HepG2 (cell line): ENCODE measurements around the gene CEP20. TPM values are rescaled to one million over a fixed set of nuclear protein-coding genes. Genes with fewer than 3 reads are reported as not detected.
A peak's percentile ranks its signal among the peaks of the same experiment; 100 is the strongest.

Experiments used
- ATAC-seq: fragments of 200-7000 bp; cut with Tn5 transposase; 3 replicates; pipeline ENCODE4 v1.9.1; 2020; ENCODE audit warnings: mild to moderate bottlenecking, moderate library complexity
- BruUV-seq: library from RNA; stranded (reverse); fragments of 400-500 nt; replicated peaks from 2 replicates; lab custom pipeline; 2021; lab: Mats Ljungman, UMichigan
- CTCF ChIA-PET: fragments of 300-600 bp; formaldehyde crosslinking; extraction: SDS; loops from one replicate; lab custom pipeline; 2021; ENCODE audit warnings: low total read pairs, inconsistent platforms, low intra/inter-chr PET ratio; lab: Yijun Ruan, JAX
- POLR2A ChIA-PET: fragments of 350-600 bp; sonication (Branson Sonifier 250); formaldehyde crosslinking; loops from one replicate; lab custom pipeline; 2020; ENCODE audit warnings: antibody characterized with exemption, inconsistent platforms; lab: Yijun Ruan, JAX
- DNase-seq: peaks from one replicate; pipeline ENCODE4 v3.0.0-alpha.2; 2015; ENCODE audit warnings: low spot score
- FAIRE-seq: peaks from 3 replicates; lab custom pipeline; 2011; peaks lifted over from hg19 to GRCh38; lab: Jason Lieb, UNC
- H2AFZ ChIP-seq: one replicate; pipeline ENCODE4 v1.6.1; 2011; ENCODE audit warnings: low read length, inconsistent platforms
- H3K27ac ChIP-seq: fragments of 300-600 bp; 3 replicates; pipeline ENCODE4 v1.8.0; 2011; ENCODE audit warnings: mixed run types, mild to moderate bottlenecking, mixed read lengths, low read length, inconsistent platforms; ENCODE audit not compliant: insufficient read depth; ENCODE audit errors: extremely low read length
- H3K27me3 ChIP-seq, 2 experiments: fragments of 200-600 bp in 1 of 2; 2 replicates in 1 of 2; 3 replicates in 1 of 2; pipeline versions ENCODE4 v1.6.0 to v1.8.0; 2011; ENCODE audit warnings: low read length in 2 of 2, mild to moderate bottlenecking in 2 of 2, moderate library complexity in 2 of 2, inconsistent platforms in 1 of 2; ENCODE audit not compliant: insufficient read depth in 2 of 2, control insufficient read depth in 1 of 2
- H3K36me3 ChIP-seq, 2 experiments: fragments of 200-600 bp in 1 of 2; replicated peaks in 1 of 2; 2 replicates in 1 of 2; 3 replicates in 1 of 2; pipeline versions ENCODE4 v1.5.1 to v1.8.0; 2011; ENCODE audit warnings: low read length in 2 of 2, inconsistent platforms in 1 of 2; ENCODE audit not compliant: insufficient read depth in 2 of 2, control insufficient read depth in 1 of 2
- H3K4me1 ChIP-seq: 2 replicates; pipeline ENCODE4 v1.5.1; 2012; ENCODE audit warnings: low read length, inconsistent platforms; ENCODE audit not compliant: insufficient read depth
- H3K4me2 ChIP-seq: 2 replicates; pipeline ENCODE4 v1.6.0; 2011; ENCODE audit warnings: low read depth, low read length, inconsistent platforms
- H3K4me3 ChIP-seq, 3 experiments: fragments of 200-600 bp in 1 of 3; sonication (generic), shearing (Covaris generic) in 1 of 3; replicated peaks in 1 of 3; 2 replicates each; pipeline ENCODE4 v1.5.1; 2011 to 2016; ENCODE audit warnings: low read length in 3 of 3, inconsistent platforms in 2 of 3, low read depth in 2 of 3, mild to moderate bottlenecking in 2 of 3, control low read depth in 1 of 3, mixed read lengths in 1 of 3; ENCODE audit not compliant: insufficient read depth in 1 of 3
- H3K79me2 ChIP-seq: one replicate; pipeline ENCODE4 v1.6.1; 2011; ENCODE audit warnings: low read length, inconsistent platforms; ENCODE audit not compliant: insufficient read depth
- H3K9ac ChIP-seq: 2 replicates; pipeline ENCODE4 v1.6.0; 2011; ENCODE audit warnings: mild to moderate bottlenecking, low read depth, low read length, inconsistent platforms; ENCODE audit not compliant: insufficient read depth
- H3K9me3 ChIP-seq: 2 replicates; pipeline ENCODE4 v1.5.1; 2012; ENCODE audit warnings: mild to moderate bottlenecking, low read length
- H4K20me1 ChIP-seq: 2 replicates; pipeline ENCODE4 v1.6.0; 2011; ENCODE audit warnings: inconsistent platforms, mild to moderate bottlenecking, low read length, moderate library complexity; ENCODE audit not compliant: insufficient read depth
- ATAD3A ChIP-seq: sonication (generic); formaldehyde crosslinking; IDR thresholded peaks from 2 replicates; pipeline ENCODE4 v1.4.0; 2020; ENCODE audit warnings: missing genetic modification reagents
- EED ChIP-seq: sonication (generic); formaldehyde crosslinking; IDR thresholded peaks from 2 replicates; pipeline ENCODE4 v1.5.0; 2020; ENCODE audit warnings: mild to moderate bottlenecking, missing genetic modification reagents
- KLF12 ChIP-seq: sonication (generic); formaldehyde crosslinking; IDR thresholded peaks from 2 replicates; pipeline ENCODE4 v1.4.0; 2020; ENCODE audit warnings: missing genetic modification reagents, borderline replicate concordance
- LCORL ChIP-seq, 2 experiments: fragments of 450-650 bp in 1 of 2; sonication (generic) in 1 of 2; formaldehyde crosslinking in 1 of 2; IDR thresholded peaks; 2 replicates each; pipeline versions ENCODE4 v1.5.0 to v1.6.1; 2017 to 2020; ENCODE audit warnings: antibody characterized with exemption in 1 of 2, missing genetic modification reagents in 1 of 2
- PHF21A ChIP-seq: sonication (generic); formaldehyde crosslinking; IDR thresholded peaks from 2 replicates; pipeline ENCODE4 v1.5.0; 2020; ENCODE audit warnings: mild to moderate bottlenecking, missing genetic modification reagents
- TARDBP ChIP-seq: sonication (generic); formaldehyde crosslinking; IDR thresholded peaks from 2 replicates; pipeline ENCODE4 v1.8.0; 2022; ENCODE audit warnings: mild to moderate bottlenecking, missing genetic modification reagents
- WGBS: methylation state at CpG from one replicate; pipeline ENCODE4 v1.1.6; 2017; ENCODE audit warnings: low lambda C conversion rate; 5-methylcytosine and 5-hydroxymethylcytosine counted together
- in situ Hi-C: cut with HindIII; loops from 2 replicates; pipeline ENCODE4 v1.10.0; 2017; ENCODE audit warnings: low pct_unique_long_range_greater_than_20kb; ENCODE audit not compliant: extremely low pct_ligation_motif_present
- intact Hi-C: fragments of 100-400 bp; cut with micrococcal nuclease; formaldehyde crosslinking; loops from one replicate; pipeline ENCODE4 v1.10.0; 2022; ENCODE audit not compliant: unreplicated experiment
- polyA plus RNA-seq, 8 experiments: library from polyadenylated mRNA; depleted of rRNA in 3 of 8; stranded (reverse) in 7 of 8; unstranded in 1 of 8; fragments of >200 nt; fragmentation: Illumina TruSeq in 4 of 8; extraction: Trizol in 4 of 8; gene quantifications; 2 replicates each; pipeline versions ENCODE4 v1.2.1 to v1.2.3, GENCODE V29; 2011 to 2016; ENCODE audit warnings: low read depth in 4 of 8, missing spikeins in 1 of 8, mixed read lengths in 1 of 8; ENCODE audit not compliant: insufficient read depth in 1 of 8
- total RNA-seq, 5 experiments: library from RNA; depleted of rRNA; stranded (reverse); fragments of >200 nt; fragmentation: Illumina TruSeq; extraction: Trizol; gene quantifications; 2 replicates each; pipeline ENCODE4 v1.2.3, GENCODE V29; 2016; ENCODE audit warnings: low read depth in 1 of 5
- TF ChIP-seq, protein P1 (sequence below): sonication (generic); formaldehyde crosslinking; IDR thresholded peaks from 2 replicates; pipeline ENCODE4 v1.8.0; 2022; ENCODE audit warnings: low read depth, missing genetic modification reagents
- TF ChIP-seq, protein P2 (sequence below): sonication (generic); formaldehyde crosslinking; IDR thresholded peaks from 2 replicates; pipeline ENCODE4 v1.5.0; 2020; ENCODE audit warnings: mild to moderate bottlenecking, missing genetic modification reagents
- TF ChIP-seq, protein P3 (sequence below): sonication (generic); formaldehyde crosslinking; IDR thresholded peaks from 2 replicates; pipeline ENCODE4 v1.4.0; 2020; ENCODE audit warnings: mild to moderate bottlenecking, missing genetic modification reagents

Gene CEP20
- total and polyA plus RNA-seq, 2 of the 13 experiments (the other 11 are each of a cell fraction or from before 2014, with no cell fraction given), result 53.0 to 54.1 TPM

DNA sequence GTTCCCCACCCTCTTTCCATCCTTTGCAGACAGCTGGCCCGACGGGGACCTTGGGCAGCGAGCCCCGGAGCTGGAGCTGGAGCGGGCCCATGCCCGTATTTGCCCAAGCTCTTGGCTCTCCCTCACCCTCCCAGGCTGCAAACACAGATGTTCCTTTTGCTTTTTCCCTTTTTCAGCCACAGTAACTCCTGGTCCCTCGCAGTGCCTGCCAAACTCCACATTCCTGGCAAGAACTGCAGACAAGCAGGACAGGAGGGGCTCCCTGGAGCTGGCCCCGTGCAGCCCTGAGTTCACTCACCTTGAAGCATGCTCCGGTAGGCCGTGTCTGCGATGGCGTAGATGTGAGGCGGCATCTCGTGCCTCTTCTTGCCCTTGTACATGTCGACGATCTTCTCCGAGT, 65.4 kb downstream of the CEP20 start (continued):
- TF ChIP-seq, protein P1, sequence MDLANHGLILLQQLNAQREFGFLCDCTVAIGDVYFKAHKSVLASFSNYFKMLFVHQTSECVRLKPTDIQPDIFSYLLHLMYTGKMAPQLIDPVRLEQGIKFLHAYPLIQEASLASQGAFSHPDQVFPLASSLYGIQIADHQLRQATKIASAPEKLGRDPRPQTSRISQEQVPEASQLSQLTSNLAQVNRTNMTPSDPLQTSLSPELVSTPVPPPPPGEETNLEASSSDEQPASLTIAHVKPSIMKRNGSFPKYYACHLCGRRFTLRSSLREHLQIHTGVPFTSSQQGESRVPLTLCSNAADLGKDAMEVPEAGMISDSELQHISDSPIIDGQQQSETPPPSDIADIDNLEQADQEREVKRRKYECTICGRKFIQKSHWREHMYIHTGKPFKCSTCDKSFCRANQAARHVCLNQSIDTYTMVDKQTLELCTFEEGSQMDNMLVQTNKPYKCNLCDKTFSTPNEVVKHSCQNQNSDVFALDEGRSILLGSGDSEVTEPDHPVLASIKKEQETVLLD (CRISPR knock-in tag), result no peak
- no peak for TF ChIP-seq TARDBP
- TF ChIP-seq, protein P2, sequence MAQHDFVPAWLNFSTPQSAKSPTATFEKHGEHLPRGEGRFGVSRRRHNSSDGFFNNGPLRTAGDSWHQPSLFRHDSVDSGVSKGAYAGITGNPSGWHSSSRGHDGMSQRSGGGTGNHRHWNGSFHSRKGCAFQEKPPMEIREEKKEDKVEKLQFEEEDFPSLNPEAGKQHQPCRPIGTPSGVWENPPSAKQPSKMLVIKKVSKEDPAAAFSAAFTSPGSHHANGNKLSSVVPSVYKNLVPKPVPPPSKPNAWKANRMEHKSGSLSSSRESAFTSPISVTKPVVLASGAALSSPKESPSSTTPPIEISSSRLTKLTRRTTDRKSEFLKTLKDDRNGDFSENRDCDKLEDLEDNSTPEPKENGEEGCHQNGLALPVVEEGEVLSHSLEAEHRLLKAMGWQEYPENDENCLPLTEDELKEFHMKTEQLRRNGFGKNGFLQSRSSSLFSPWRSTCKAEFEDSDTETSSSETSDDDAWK (CRISPR knock-in tag), result no peak
- TF ChIP-seq, protein P3, sequence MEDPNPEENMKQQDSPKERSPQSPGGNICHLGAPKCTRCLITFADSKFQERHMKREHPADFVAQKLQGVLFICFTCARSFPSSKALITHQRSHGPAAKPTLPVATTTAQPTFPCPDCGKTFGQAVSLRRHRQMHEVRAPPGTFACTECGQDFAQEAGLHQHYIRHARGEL, result 0 out of 2 replicates have a peak, but pooled peaks have one; percentile 29
- TF ChIP-seq LCORL (IDR thresholded peaks at IDR 0.05), result no peak
- TF ChIP-seq LCORL (CRISPR knock-in tag; IDR thresholded peaks at IDR 0.05), result no peak
- TF ChIP-seq KLF12 (CRISPR knock-in tag), result no peak

DNA sequence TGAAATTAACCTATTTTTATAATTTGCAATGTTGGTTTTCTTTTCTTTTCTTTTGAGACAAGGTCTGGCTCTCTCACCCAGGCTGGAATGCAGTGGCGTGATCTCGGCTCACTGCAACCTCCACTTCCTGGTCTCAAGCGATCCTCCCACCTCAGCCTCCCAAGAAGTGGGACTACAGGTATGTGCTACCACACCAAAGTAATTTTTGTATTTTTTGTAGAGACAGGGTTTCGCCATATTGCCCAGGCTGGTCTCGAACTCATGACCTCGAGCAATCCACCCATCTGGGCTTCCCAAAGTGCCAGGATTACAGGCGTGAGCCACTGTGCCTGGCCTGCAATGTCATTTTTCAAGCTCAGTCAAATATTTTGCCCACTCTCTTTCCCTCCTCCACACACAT, 67.6 kb downstream of the CEP20 start:
- Histone ChIP-seq H4K20me1 (peaks cover 2% of the 10 kb centered on the region; the same call in 1 of the 2 replicates), H3K4me1 (no peaks in the 10 kb centered on the region), H3K27ac (no peak overlapping the region), H3K27me3 (peaks cover 8 to 38% of the 10 kb centered on the region in 2 experiments), H3K36me3 (no peaks in the 10 kb centered on the region), H3K9ac (no peak overlapping the region), H3K4me3 (no peak overlapping the region), H2AFZ (no peak overlapping the region), H3K79me2 (no peaks in the 10 kb centered on the region), H3K4me2 (no peak overlapping the region), H3K9me3 (peaks cover 8% of the 10 kb centered on the region)
- 47% methylated on average over 7 of the region's 7 CpGs for WGBS
- intact Hi-C loops, result no loop called here
- ATAC-seq (no peak), FAIRE-seq (no peak), DNase-seq (no peak)
- CTCF ChIA-PET, result interaction anchor here (1.3 to 4.0 kb wide), 3 partner anchors 43 to 55 kb away, joined by 3 to 30 read pairs (median 21); no protein-coding TSS in a partner anchor
- in situ Hi-C loops, result loop anchor here (5.0 kb wide), 1 partner anchor 44 kb away; no protein-coding TSS in a partner anchor
- BruUV-seq, result no TSS peak
- POLR2A ChIA-PET, result interaction anchor here (1.1 kb wide), 1 partner anchor 67 kb away, joined by 4 read pairs; the partner anchor contains the start of gene CEP20
- TF ChIP-seq ATAD3A (CRISPR knock-in tag), result no peak
- TF ChIP-seq PHF21A (CRISPR knock-in tag), result no peak
- TF ChIP-seq EED (CRISPR knock-in tag), result no peak
